Stimulated activated CD8-positive, alpha-beta memory T cell treated with anti-CD3 and anti-CD28 coated beads, Interleukin-2, amount 100 ng/mL, for 1 hour (primary cell): Measurements from ENCODE around the gene SNRNP35.
"Not testable (repeated sequence)": the region's sequence is repeated elsewhere in the genome, so short reads cannot be mapped to it uniquely, and the experiment has no call there.

Experiments
- DNase-seq, 2 donors: peaks; one replicate each; pipeline ENCODE4 v3.0.0-alpha.2; 2020; ENCODE audit warnings: low read depth in 2 of 2

The SNRNP35 gene

DNA sequence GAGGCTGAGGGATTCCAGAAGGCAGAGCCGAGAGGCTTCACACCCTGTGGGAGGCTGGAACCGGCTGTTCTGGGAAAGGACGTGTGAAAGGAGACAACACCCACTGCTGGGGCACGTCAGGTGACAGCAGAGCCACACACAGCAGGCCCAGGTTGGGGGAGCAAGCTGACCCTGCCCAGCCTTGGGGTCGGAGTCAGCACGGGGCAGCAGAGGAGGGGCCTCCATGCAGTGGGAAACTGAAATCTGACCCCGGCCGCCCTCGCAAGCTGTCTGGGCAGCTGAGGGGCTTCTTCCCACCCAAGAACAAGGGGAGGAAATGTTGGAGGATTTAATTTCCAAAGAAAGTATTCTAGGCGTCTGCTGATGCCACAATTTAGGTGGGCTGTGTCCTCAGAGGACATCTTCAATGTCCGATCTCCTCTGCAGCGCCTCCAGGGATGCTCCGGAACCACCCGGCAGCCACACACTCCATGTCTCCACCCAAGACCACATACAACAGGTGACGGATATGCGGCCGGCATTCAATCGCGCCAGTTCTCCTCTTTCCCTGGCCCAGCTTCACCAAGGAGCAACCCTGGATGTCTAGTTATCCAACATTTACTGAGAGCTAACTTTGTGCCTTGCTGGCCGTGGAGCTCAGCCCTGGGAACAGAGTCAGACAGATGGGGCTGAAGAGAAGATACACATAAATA lies 30.7 kb downstream of the SNRNP35 start:
- no peak for DNase-seq

DNA sequence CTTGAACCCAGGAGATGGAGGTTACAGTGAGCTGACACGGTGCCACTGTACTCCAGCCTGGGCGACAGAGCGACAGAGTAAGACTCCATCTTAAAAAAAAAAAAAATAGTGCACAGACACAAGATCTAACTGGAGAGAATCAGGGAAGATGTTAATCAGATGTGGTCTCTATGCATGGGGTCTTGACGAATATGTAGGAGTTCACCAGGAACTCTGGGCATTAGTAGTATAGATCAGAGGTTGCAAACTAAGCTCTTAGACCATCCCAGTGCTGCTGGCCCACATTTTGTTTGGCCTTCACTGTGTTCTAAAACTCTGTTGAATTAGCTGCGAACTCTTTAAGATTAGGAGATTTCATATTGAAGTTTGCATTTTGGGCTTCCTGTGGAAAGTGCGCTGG lies 31.6 kb downstream of the SNRNP35 start:
- DNase-seq: no peak

DNA sequence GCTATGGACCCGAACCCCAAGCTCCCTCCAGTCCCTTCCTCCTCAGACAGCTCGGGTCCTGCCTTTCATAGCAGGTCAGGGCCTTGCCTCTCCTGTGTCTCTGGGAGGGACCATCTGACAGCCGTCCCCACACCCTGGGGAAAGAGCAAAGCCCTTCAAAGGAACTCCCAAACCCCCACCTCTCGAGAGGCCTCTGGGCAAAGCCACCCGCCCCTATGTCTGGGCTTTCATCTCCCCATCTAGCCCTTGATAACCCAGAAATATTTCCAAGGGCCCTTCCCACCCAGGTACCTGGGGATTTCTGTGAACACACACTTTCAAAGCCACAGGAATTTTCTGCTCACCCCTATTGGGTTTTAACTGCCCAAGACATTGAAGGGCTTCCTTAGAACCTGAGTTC lies 32.1 kb downstream of the SNRNP35 start:
- no peak for DNase-seq

DNA sequence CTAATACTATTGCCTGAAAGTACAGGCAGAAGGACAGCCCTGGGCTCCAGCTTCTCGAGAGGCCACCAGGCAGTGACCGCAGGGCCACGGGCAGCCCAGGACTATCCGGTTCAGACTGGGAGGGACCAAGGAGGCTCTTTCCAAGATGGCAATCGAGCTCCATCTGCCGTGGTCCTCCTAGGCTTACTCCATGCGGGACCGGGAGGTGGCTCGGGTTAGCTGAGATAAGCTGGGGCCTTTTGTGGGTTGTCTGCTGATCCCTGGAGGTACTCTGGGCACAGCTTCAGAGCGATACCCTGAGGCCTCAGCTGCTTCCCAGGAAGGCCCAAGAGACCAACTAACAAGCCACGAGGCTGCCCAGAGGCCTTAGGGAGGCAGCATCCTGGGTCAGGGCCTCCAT lies 33.1 kb downstream of the SNRNP35 start:
- DNase-seq: no peak

DNA sequence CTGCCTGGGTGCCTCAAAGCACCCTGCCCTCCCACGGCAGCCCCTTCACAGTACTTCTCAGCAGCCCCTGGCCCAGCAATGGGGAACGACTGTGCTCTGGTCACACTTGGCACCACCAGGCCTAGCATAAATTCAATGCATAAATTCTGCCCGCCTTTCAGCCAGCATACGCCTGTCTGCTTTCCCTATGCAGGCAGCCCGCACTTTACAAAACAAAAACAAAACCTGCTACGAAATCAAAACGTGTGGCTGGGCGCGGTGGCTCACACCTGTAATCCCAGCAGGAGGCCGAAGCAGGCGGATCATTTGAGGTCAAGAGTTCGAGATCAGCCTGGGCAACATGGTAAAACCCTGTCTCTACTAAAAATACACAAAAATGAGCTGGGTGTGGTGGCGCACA lies 33.5 kb downstream of the SNRNP35 start:
- DNase-seq: no peak

DNA sequence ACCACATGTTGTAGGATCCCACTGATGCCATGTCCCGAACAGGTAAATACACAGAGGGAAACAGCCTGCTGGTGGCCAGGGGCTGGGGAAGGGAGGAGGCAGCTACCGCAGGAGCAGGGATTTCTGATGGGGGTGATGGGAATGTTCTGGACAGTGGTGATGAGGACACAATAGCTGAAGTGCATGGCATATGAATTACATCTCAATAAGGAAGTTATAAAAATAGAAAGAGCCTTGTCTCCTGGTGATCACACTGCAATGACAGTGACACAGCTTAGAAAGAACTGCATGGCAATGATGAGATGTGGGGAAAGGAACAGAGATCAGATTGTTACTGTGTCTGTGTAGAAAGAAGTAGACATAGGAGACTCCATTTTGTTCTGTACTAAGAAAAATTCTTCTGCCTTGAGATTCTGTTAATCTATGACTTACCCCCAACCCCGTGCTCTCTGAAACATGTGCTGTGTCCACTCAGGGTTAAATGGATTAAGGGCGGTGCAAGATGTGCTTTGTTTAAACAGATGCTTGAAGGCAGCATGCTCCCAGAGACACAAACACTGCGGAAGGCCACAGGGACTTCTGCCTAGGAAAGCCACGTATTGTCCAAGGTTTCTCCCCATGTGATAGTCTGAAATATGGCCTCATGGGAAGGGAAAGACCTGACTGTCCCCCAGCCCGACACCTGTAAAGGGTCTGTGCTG lies 34.5 kb downstream of the SNRNP35 start:
- not testable (repeated sequence) for DNase-seq

DNA sequence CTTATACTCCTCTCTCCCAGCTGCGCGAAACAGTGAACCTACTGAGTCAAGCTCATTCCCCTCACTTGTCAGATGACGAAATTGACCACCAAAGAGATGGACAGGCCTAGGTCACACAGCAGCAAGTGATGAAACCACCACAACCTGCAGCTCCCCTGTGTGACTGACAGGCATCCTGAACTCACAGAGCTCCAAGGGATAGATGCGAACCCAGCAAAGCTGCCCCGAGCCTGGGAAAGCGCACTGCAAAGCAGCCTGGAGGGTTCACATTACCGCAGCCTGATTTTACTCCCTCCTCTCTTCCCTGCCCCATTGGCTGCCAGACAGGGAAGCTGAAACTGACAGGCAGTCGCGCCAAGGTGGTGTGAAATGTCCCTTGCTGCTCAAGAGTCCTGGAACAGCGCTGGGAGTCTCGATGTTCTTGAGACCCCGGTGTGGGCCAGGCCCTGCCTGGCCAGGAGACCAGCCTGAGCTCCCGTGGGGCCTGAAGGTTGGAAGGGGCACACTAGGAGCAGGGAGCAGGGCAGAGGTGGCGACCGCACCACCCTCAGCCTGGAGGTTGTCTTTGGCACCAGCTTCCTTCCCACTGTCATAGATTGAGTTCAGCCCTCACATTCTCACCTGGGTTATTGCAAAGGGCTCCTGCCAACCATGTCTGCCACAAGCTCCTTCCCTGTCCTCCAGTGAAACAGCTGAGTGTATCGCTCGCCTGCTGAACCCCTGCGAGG lies 36.3 kb downstream of the SNRNP35 start:
- DNase-seq: no peak

DNA sequence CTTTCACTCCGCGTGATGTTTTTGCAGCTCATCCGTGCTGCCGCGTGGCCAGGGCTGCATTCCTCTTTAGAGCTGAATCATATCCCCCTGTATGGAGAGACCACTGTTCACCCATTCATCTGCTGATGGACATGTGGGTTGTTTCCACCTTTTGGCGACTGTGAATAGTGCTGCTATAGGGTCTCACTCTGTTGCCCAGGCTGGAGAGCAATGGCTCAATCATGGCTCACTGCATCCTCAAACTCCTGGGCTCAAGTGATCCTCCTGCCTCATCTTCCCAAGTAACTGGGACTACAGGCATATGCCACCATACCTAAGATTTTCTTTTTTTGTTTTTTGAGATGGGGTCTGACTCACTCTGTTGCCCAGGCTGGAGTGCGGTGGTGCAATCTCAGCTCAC lies 39.1 kb downstream of the SNRNP35 start:
- no peak for DNase-seq

DNA sequence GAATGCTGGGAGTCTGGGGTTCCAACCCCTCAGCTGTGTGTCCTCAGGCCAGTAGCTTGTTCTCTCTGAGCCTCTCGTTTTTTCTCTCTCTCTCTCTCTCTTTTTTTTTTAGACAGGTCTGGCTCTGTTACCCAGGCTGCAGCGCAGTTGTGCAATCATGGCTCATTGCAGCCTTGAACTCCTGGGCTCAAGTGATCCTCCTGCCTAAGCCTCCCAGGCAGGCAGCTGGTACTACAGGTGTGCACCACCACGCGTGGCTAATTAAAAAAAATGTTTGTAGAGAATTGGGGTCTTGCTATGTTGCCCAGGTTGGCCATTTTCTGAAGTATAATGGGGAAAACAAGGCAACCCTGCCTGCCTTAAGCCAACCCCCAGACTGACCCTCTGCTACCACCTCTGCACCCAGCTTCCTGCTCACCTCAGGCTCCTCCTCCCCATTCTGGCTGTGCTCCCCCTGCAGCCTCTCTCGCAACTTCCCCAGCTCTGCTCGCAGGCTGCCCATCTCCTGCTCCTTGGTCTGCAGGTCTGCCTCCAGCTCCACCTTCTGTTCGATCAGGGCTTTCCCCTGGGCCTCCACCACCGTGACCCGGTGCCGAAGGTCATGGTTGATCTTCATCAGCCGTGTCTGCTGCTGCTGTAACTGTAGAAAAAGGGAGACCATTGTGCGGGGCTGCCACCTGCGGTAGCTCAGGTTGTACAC lies 40.3 kb downstream of the SNRNP35 start:
- DNase-seq: no peak

DNA sequence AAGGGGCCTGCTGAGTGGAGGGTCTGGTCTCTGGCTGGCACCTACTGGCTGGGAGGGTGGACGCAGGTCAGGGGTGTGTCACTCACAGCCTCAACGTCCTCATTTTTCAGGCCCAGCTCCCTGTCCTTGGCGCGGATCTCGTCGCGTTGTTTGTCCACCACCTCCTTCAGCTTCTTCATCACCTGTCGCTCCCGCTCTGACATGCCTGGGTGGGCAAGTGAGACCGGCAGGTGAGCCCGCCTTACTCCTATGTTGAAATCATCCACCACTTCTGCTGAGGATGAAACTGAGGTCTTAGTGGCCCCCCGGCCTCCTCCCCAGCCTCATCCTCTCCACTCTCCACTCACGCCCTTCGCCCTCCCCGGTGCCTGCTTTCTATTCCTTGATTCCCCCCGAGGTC lies 41.4 kb downstream of the SNRNP35 start:
- DNase-seq: no peak

DNA sequence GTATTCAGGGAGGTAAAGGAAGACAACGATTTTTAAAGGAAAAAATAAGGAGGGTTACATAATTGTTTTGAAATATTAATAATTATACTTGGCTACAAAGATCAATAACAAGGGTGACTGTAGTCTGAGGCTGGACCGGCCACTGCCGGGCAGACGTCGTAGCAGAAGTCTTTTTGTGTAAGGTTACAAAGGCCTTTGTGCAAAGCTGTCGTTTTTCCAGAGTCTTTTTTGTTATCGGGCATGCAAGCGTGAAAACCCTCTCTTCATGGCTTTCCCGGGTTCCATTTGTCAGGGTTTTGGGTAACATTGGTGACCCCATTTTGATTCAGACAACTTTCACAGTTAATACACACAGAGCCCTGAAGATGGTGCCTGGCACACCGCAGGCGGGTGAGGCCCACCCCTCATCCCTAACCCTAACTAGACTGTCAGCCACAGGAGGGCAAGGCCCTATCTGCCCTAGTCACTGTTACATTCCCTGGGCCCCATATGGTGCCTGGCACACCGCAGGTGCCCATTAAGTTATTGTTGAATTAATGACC lies 44.3 kb downstream of the SNRNP35 start:
- no peak for DNase-seq

DNA sequence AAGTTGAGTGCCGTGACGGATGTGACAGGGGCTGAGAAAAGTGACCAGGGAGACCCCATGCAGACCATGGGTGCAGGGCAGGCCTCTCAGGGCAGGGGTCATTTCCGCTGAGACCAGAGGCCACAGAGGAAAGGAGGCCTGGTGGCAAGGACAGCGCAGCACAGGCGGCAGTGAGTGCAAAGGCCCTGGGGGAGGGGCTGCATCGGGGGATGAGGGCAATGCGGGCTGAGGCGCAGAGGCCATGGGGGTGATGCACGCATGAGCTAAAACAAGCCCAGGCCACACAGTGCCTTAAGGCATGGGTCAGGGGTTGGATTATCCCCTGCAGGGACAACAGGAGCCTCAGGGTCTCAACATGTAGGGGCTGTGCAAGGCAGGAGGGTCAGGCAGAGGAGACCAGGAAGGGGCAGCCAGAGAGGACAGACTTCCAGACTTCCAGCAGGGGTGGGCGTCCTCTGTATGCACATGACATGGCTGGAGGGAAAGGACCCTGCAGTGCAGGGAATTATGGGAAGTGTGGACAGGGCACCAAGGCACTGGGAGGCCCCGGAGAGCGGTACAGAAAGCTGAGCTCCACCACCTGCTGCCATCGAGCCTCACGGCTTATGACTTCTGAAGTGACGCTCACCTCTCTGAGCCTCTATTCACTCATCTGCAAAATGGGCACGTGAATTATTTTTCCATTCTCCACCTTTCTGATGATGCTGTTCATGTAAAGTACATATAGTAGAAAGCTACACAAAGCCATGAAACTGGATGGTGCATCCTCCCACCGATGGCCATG lies 48.3 kb downstream of the SNRNP35 start:
- DNase-seq: no peak

DNA sequence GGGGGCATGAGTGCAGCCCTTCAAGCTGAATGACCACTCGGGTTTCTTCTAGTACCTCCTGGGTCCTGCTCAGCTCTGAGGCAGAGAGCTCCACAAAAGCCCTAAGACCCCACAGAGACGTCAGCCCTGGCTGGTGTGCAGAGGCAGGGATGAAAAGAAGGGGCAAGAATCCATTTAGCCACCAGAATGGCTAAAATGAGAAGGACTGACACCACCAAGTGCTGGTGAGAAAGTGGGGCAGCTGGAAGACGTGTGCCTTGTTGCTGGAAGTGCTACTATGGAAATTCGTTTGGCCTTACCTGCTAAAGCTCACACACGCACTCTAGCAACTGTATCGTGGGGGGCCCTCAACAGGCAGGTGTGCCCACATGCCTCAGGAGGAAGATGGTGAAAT lies 48.9 kb downstream of the SNRNP35 start:
- no peak for DNase-seq

DNA sequence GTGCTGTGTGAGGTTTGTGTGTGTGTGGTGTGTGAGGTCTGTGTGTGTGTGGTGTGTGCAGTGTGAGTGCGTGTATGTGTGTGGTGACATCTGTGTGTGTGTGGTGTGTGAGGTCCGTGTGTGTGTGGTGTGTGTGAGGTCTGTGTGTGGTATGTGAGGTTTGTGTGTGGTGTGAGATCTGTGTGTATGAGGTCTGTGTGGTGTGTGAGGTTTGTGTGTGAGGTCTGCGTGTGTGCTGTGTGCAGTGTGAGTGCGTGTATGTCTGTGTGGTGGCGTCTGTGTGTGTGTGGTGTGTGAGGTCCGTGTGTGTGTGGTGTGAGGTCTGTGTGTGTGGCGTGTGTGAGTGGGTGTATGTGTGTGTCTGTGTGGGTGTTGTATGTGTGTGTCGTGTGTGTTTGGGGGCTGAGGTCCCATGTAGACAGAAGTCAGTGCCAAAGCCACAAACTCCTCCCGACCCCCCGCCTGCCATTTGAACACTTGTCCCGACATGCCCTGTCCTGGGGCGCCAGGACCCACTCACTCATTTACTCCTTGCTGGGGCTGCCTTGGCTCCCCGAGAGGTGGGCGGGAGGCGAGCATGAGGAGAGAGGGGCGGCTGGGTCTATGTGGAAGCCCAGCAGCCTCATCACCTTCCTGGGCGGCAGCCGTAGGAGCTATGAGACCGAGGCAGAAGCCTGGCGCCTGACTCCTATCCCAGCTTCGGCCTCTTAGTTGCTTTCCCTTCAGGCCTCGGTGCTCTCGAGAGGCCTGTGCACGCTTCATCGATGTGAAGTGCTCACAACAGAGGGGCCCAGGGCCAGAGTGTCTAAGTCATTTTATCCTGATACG lies 55.1 kb downstream of the SNRNP35 start:
- DNase-seq: no peak

DNA sequence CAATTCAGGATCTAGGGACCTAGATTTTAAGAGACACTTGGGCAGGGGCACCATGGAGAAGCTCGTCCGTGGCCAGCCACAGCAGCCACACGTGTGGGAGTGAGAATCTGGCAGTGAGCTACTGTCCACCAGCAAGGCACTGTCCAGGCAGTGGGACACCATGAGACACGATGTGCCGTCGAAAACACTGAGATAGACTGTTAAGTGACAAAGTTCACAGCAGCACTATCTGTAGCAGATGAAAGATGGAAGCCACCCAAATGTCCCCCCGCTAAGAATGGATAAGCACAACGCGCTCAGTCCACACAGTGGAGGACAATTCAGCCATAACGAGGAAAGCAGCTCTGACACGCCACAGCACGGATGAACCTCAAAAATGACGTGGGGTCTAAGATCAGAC lies 55.9 kb downstream of the SNRNP35 start:
- DNase-seq: no peak

DNA sequence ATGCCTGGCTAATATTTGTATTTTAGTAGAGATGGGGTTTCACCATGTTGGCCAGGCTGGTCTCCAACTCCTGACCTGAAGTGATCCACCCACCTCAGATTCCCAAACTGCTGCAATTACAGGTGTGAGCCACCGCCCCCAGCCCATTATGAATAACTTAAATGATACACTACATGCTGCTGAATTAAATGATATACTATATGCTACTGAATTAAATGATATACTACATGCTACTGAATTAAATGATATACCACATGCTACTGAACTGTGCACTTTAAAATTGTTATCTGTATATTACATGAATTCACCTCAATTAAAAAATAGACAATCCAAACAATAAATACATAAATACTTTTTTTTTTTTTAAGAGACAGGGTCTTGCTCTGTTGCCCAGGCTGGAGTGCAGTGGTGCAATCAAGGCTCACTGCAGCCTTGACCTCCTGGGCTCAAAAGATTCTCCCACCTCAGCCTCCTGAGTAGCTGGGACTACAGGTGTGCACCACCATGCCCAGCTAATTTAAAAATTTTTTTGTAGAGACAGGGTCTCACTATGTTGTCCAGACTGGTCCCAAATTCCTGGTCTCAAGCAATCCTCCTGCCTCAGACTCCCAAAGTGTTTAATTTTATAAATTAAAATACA lies 56.8 kb downstream of the SNRNP35 start:
- DNase-seq: not testable (repeated sequence)

DNA sequence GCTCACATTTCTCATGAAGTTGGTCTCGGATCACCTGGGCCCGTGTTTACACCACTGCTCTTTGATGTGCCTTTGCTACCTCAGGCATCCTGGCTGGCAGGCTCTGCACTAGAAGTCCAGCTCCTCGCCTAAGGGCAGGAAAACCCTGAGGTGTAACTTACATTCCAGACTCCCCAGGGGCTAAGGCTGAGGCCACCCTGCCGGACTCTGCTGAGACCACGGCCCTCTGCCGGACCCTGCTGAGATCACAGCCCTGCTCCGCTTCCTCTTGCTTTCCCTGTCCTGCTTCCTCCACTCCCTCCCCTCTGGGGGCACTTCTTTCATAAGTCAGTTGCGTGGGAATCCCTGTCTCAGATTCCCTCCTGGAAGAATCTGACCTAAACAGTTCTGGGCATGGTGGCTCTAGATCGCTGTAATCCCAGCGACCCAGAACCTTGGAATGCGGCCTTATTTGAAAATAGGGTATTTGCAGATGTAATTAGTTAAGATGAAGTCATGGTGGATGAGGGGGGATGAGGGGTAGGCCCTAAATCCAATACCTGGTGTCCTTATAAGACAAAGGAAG lies 58.4 kb downstream of the SNRNP35 start:
- no peak for DNase-seq
